HG03097 (cell line): ENCODE data around the gene TDRD7.

Experiments used
- ATAC-seq: cut with Tn5 transposase; IDR thresholded peaks from one replicate; pipeline ENCODE4 v1.9.1; 2021; ENCODE audit not compliant: unreplicated experiment, low FRiP score

TDRD7 gene

GRCh38 chr9:97387504-97387886 lies 24.4 kb upstream of the TDRD7 start:
- no peak for ATAC-seq

GRCh38 chr9:97387936-97388684 lies 23.8 kb upstream of the TDRD7 start:
- no peak for ATAC-seq

DNA sequence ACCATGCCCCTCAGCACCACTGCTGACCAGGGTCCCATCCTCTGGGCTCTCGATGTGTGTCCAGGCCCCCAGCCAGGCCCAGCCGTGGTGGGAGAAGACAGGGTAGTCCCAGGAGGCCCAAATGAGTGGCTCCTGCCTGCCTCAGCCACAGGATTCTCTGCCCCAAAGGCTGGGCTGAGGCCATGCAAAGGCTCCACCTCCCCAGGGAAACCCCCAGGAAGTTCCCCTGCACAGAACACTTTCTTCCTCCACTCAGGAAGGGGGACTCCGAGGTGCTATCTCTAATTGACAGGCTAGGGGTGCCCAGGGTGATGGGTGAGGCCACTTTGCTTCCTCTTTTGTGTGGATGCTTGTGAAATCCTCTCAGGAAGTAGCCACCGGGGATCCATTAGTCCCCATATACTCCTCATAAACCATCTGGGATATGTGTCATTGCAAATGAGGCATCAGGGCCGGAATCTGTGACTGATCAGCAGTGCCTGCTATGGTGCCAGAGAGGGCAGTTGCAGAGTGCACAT lies 23.1 kb upstream of the TDRD7 start:
- no peak for ATAC-seq

DNA sequence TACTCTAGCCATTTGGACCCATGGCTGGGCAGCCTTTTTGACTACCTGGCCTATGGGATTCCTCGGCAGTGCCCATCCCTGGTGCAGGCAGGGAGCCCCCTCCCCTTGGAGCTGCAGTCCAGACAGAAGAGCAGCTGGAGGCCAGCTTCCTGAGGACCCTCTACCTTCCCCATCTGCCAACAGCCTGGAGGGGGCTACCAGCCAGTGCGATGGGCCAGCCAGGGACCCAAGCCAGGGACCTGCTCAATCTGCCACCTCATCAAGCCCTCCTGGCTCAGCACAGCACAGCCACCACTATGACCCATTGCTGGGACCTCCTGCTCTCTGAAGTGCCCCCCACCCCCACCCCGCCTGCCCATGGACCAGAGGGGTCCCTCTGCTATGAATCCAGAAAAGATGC lies 22.6 kb upstream of the TDRD7 start:
- ATAC-seq = no peak

GRCh38 chr9:97390791-97391406 lies 21.0 kb upstream of the TDRD7 start:
- no peak for ATAC-seq

DNA sequence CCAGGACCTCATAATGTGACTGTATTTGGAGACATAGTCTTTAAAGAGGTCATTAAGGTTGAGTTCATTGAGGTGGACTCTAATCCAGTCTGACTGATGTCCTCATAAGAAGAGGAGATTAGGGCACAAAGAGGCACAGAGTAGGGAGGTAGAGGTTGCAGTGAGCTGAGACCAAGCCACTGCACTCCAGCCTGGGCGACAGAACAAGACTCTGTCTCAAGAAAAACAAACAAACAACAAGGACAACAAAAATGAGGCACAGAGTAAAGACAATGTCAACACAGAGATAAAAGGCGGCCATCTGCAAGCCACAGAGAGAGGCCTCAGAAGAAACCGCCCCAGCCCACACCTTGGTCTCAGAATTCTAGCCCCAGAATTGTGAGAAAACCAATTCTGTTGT lies 17.0 kb upstream of the TDRD7 start:
- no peak for ATAC-seq

- no peak for ATAC-seq
These were observed 16.2 kb upstream of the TDRD7 start for GRCh38 chr9:97395745-97396144.

DNA sequence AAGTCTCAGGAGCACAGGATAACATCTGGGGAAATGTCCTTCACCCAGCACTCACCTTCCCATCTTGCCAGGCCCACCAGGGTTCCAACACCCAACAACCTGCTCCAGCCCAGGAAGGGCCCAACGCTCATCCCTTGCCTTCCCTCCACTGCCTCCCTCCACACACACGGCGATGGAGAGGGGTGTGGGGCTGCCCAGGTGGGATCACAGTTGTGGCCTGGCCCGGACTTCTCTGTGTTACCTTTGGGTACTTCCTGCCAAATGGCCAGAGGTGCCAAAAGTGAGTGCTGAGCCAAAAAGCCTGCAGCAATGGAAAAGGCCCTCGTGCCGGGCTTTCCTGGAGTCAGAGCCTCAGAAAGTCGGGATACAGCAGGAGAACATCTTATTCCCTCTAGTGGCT lies 15.6 kb upstream of the TDRD7 start:
- no peak for ATAC-seq

DNA sequence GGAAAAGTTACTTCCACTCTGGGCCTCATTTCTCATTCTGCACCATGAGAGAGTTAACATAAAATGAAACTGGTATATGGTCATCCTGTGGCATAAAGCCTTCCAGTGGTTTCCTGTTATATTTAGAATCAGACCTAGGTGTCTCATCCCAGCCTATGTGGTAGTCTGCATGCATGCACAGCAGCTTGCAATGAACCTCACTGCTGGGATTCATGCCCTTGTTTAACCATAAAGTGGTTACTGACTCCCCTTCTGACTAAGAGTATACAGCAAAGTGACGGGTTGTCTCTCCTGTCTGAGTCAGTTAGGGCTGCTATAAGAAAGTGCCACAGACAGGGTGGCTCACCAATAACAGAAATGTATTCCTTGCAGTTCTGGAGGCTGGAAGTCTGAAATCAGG lies 14.7 kb upstream of the TDRD7 start:
- peak; percentile 64 for ATAC-seq

DNA sequence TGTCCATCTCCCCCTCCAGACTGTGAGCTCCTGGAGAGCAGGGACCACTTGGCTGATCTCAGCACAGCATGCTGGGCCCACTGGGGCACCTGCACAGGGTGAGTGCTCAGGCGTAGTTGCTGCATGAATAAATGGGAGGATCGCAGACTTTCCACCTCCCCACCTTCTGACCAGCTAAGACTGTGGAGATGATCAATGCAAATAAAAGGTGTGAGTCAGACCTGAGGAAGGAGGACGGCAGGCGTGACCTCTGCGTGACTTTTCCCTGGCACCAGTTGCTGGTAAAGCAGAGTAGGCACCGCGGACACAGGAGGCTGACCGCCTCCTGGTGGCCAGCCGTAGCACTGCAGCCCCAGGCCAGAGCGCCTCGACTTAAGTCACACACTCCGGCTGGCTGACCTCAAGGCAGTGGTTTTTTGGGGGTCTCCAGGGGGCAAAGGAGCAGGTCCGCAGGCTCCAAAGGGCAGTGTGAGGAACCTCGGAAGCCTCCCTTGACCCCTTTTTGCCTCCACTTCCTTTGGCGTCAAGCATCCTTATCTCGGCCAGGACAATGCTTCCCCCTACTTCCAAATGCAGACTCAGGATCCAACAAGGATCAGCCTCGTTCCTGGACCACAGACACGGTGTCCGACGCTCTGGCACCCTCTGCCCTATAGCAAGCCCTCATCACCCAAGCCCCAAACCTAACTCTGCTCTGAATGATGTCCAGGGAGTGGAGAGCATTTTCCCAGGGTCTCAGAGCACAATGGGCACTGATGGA lies 12.7 kb upstream of the TDRD7 start:
- no peak for ATAC-seq

- no peak for ATAC-seq
These were observed 8.1 kb upstream of the TDRD7 start for GRCh38 chr9:97403746-97404316.

DNA sequence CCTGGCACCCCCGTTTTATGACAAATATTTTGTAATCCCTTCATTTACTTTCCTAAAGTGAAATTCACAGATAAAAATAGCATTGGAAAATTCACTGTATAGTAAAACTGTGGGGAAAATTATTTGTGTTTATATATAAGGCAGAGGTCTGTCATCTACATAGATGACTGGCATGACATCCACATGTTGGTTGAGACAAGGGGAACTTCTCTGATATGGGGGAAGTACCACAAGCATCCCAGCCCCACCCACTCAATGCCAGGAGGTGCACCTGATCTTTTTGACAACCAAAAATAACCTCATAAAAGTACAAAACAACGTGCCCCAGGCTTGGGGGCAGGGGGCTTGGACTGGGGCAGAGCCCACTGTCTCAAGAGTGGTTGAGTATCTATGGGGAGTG lies 6.3 kb upstream of the TDRD7 start:
- ATAC-seq = no peak

- ATAC-seq = no peak
These were observed 5.2 kb upstream of the TDRD7 start for GRCh38 chr9:97406620-97407177.

DNA sequence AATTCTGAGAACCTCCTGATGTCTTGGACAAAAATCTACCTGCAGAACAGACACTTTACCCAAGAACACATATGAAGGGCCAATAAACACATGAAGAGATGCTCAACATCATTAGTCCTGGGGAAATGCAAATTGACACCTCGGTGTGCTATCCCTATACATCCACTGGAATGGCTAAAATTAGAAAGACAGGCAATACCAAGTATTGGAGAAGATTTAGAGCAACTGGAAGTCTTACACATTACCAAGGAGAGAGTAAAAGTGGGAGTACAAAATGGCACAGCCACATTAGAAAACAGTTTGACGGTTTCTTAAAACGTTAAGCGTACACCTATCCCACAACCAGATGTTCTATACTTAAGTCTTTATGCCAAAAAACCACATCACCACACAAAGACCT lies 3.3 kb upstream of the TDRD7 start:
- ATAC-seq = no peak

DNA sequence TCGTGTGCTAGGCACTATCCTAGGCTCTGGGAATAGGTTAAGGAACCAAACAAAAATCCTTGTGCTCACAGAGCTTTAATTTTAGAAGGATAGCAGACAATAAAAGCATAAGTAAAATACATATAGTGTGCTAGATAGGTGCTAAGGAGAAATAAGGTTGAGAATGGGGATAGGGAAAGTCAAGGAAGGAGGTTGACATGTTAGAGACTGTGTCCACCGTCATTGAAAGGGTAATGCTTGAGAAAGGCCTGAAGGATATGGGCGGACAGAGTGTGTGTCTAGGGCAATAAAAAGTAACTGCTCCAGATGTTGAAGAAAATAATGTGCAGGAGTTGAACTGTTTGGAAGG lies 482 bp upstream of the TDRD7 start:
- ATAC-seq = no peak

DNA sequence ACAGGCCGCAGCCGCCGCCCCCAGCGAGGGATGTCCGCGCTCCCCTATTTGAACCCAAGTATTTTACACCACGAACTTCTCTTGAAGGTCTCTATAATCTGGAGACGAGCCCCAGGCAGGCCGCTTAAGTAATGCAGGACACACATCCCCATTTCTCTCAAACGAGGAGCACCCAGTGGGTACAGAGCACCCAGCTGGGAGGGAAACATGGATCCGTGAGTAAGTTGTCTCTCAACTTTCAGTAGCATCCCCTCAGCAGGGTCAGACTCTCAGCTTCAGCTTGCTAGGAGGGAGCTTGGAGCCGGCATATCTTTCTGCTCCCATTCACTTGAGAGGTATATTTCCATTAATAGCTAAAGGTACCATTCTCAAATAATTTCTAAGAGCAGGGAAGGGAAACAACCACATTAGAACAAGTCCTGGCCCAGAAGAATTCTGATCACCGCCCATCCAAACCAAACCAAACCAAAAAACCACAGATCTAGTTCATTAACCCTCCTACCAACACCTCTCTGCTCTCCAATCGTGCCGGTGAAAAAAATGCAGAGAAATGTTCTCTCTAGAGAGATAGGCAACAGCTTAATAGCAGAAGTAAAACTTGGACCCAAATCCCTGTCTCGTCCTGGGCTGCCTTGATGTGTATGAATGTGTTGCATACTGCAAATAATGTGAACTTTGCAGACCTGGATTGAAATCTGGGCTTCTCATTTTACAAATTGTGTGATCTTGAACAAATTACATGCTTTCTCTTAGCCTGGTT lies 910 bp downstream of the TDRD7 start:
- peak; percentile 5 for ATAC-seq

DNA sequence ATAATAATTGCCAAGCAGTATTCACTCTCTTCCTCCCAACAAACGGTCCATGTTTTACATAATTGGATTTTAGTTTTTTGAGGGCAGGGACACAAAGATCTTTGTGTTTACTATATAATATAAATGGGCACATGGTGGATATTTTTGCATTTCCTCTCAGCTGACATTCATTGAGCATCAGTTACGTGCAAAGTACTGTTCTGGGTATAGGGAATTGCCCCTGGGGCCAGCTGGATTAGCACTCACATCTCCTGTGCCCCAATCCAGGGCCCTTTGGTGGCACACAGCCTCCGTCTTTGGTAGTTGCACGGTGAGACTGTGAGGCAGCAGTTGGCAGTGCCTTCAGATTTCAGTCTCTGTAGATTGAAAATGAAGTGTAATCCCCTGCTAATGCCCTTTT lies 1.6 kb downstream of the TDRD7 start:
- ATAC-seq = no peak

DNA sequence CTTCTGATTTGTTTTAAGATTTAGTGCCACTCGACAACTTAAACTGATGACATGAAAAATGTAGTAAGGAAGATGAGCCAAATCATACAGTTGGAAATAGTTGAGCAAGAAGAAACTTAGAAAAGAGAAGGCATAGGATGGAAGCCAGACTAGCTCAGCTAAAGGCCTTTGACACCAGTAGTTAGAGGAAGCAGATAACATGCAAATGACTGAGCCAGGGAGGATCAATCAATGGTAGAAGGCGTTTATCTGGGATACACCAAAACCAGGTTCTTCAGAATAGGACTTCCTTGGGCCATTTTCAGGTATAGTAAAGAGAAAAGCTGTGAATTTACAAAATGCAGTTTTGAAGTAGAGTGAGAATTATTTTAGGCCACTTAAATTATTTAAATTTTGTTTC lies 3.2 kb downstream of the TDRD7 start:
- ATAC-seq = no peak

DNA sequence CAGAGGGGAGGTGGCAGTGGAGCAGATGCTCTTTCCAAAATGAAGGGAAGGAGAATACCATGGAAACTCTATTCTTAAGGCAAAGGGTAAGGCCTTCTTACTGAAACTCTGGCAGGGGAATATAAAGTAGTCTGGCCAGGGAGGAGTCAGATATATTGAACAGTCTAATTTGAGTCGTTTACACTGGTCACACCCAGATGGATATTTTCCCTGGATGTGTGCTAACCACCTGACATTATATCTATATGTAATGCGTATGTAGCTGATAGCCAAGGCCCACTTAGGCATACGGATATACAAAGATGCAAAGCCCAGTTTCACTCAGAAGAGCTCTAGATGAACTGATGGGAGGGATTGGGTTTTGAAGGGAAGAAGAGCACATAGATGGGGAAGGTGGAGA lies 7.0 kb downstream of the TDRD7 start:
- ATAC-seq = no peak

DNA sequence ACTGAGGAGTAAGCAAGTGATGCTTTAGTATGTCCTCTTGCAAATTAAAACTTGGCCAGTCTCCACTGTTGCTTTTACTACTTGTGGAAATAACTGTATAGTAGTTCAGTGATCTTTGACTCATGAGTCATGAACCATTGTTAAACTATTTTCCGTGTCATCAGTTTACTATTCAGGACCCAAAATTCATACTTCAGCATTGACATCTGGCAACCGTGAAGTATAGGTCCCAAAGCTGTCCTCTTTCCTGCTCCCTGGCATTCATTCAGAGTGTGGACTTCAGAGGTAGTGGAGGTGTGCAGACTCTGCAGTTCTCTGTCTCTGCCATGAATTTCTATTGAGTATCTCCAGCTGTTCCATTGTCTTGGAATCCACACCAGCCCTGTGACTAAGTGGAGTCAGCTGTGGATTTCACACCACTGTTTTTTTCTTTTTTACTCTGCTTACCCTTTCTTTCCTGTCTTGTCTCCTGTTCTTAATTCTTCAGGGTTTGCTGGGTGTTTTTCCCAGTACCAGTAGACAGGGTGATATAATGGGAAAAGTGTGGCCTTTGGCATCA lies 7.5 kb downstream of the TDRD7 start:
- ATAC-seq = no peak
